ENCODE data around the gene HTR4.

The HTR4 gene

GRCh38 chr5:148623741-148624140 lies 30.6 kb downstream of the HTR4 start:
- no peak for TF ChIP-seq CTCF (IDR thresholded peaks at IDR 0.05; ENCODE audit: control extremely low read depth, extremely low read depth, low read depth, missing control alignments)
- no peak for DNase-seq (ENCODE audit: extremely low spot score)
- POLR2A ChIA-PET, result no interaction called here
- CTCF ChIA-PET, result no interaction called here

DNA sequence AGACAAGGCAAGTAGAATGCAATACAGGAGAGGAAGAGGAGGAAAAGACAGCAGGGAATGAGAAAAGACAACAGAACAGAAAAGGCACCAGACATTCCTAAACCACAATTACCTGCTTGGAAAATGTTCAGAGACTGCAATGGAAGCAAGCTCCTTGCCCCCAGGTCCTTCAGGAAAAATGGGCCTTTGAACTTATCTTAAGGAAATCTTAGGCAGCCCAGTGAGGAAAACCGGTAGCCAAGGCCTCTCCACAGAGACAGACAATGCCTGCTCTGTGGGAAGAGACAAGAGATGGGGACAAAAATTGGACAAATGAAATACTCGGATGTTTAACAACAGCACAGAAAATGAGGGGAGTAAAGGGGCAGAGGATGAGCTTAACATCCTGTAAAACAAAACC lies 31.2 kb downstream of the HTR4 start:
- CTCF ChIA-PET, result no interaction called here
- POLR2A ChIA-PET, result no interaction called here
- no peak for TF ChIP-seq CTCF (IDR thresholded peaks at IDR 0.05; ENCODE audit: control extremely low read depth, extremely low read depth, low read depth, missing control alignments)
- no peak for DNase-seq (ENCODE audit: extremely low spot score)

- TF ChIP-seq CTCF (IDR thresholded peaks at IDR 0.05; ENCODE audit: control extremely low read depth, extremely low read depth, low read depth, missing control alignments), result no peak
- no peak for DNase-seq (ENCODE audit: extremely low spot score)
- ChIA-PET CTCF (no interaction called here), POLR2A (no interaction called here)
Observed at GRCh38 chr5:148620696-148621095, 33.6 kb downstream of the HTR4 start.

- POLR2A ChIA-PET, result no interaction called here
- DNase-seq (ENCODE audit: extremely low spot score), result no peak
- TF ChIP-seq CTCF (IDR thresholded peaks at IDR 0.05; ENCODE audit: control extremely low read depth, extremely low read depth, low read depth, missing control alignments), result no peak
- CTCF ChIA-PET, result no interaction called here
Observed at GRCh38 chr5:148620091-148620490, 34.2 kb downstream of the HTR4 start.

GRCh38 chr5:148619484-148619883 lies 34.8 kb downstream of the HTR4 start:
- CTCF ChIA-PET, result no interaction called here
- no peak for DNase-seq (ENCODE audit: extremely low spot score)
- no peak for TF ChIP-seq CTCF (IDR thresholded peaks at IDR 0.05; ENCODE audit: control extremely low read depth, extremely low read depth, low read depth, missing control alignments)
- POLR2A ChIA-PET, result no interaction called here

DNA sequence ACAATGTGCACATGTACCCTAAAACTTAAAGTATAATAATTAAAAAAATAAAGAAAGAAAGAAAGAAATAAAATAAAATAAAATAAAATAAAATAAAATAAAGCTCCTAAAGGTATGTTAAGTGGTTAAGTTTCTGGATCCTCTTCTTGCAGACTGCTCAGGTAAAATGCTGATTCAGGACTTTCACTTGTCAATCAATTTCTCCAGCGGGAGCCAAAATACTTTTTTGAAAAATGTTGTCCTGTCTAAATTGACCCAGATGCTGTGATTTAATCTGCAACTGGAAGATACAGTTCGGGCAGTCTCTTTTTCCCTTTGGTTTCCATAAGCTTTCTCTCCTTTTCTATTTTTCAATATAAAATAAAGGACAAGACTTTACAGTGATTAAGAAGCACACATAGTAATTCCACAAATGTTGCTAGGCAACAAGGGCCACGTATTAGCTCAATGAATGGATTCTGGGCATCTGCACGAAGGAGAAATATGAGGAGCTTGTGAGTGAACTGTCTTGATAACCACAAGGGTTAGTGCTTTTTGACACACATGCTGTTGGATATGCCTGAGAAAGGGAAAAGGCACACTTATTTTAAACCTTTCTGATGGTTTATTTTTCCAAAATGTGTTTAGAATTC lies 38.6 kb downstream of the HTR4 start:
- no peak for TF ChIP-seq CTCF (IDR thresholded peaks at IDR 0.05; ENCODE audit: control extremely low read depth, extremely low read depth, low read depth, missing control alignments)
- POLR2A ChIA-PET, result no interaction called here
- CTCF ChIA-PET, result interaction anchor here (1.0 kb wide), 1 partner anchor 14 kb away, joined by 4 read pairs; no protein-coding TSS in a partner anchor
- no peak for DNase-seq (ENCODE audit: extremely low spot score)

- no peak for TF ChIP-seq CTCF (IDR thresholded peaks at IDR 0.05; ENCODE audit: control extremely low read depth, extremely low read depth, low read depth, missing control alignments)
- POLR2A ChIA-PET, result no interaction called here
- DNase-seq (ENCODE audit: extremely low spot score), result no peak
- CTCF ChIA-PET, result no interaction called here
Observed at GRCh38 chr5:148607406-148607805, 46.9 kb downstream of the HTR4 start.

Measured in GM10248 (cell line).